Tibial artery (tissue), 4 donors: Measurements from ENCODE around the gene ISG15.
A peak's percentile ranks its signal among the peaks of the same experiment; 100 is the strongest.

Experiments
- DNase-seq, 2 donors: peaks; one replicate each; pipeline ENCODE4 v3.0.0-alpha.2; 2019
- H3K27ac ChIP-seq, 2 donors: fragments of 200-600 bp; sonication (generic) in 1 of 2; 1 replicate in 1 of 2; 2 replicates in 1 of 2; pipeline ENCODE4 v1.5.1; 2018 to 2019; ENCODE audit warnings: mild to moderate bottlenecking in 1 of 2
- H3K27me3 ChIP-seq, 2 donors: fragments of 200-600 bp; sonication (generic) in 1 of 2; one replicate each; pipeline versions ENCODE4 v1.5.1 to v1.6.0; 2016 to 2019
- H3K36me3 ChIP-seq, 3 donors: fragments of 200-600 bp; sonication (generic) in 2 of 3; one replicate each; pipeline ENCODE4 v1.5.1; 2016 to 2019; ENCODE audit warnings: mild to moderate bottlenecking in 2 of 3
- H3K4me1 ChIP-seq, 4 donors: fragments of 200-600 bp; sonication (generic) in 2 of 4; 1 replicate in 3 of 4; 2 replicates in 1 of 4; pipeline ENCODE4 v1.5.1; 2016 to 2019
- H3K4me3 ChIP-seq, 2 donors: fragments of 200-600 bp; sonication (generic) in 1 of 2; 1 replicate in 1 of 2; 2 replicates in 1 of 2; pipeline ENCODE4 v1.5.1; 2018 to 2019; ENCODE audit warnings: mild to moderate bottlenecking in 2 of 2
- H3K9me3 ChIP-seq, 3 donors: fragments of 200-600 bp; sonication (generic) in 1 of 3; one replicate each; pipeline ENCODE4 v1.5.1; 2016 to 2019
- intact Hi-C: fragments of 100-400 bp; cut with DNase I; formaldehyde crosslinking; loops from one replicate; pipeline ENCODE4 v1.15.0; 2023; ENCODE audit warnings: low total_unique reads
- TF ChIP-seq, protein P1 (sequence below), 2 experiments: fragments of 200-600 bp in 1 of 2; fragments of 450-650 bp in 1 of 2; IDR thresholded peaks; one replicate each; pipeline ENCODE4 v1.5.1; 2017 to 2019; ENCODE audit warnings: antibody characterized with exemption in 2 of 2, mild to moderate bottlenecking in 1 of 2, moderate library complexity in 1 of 2

Gene ISG15

DNA sequence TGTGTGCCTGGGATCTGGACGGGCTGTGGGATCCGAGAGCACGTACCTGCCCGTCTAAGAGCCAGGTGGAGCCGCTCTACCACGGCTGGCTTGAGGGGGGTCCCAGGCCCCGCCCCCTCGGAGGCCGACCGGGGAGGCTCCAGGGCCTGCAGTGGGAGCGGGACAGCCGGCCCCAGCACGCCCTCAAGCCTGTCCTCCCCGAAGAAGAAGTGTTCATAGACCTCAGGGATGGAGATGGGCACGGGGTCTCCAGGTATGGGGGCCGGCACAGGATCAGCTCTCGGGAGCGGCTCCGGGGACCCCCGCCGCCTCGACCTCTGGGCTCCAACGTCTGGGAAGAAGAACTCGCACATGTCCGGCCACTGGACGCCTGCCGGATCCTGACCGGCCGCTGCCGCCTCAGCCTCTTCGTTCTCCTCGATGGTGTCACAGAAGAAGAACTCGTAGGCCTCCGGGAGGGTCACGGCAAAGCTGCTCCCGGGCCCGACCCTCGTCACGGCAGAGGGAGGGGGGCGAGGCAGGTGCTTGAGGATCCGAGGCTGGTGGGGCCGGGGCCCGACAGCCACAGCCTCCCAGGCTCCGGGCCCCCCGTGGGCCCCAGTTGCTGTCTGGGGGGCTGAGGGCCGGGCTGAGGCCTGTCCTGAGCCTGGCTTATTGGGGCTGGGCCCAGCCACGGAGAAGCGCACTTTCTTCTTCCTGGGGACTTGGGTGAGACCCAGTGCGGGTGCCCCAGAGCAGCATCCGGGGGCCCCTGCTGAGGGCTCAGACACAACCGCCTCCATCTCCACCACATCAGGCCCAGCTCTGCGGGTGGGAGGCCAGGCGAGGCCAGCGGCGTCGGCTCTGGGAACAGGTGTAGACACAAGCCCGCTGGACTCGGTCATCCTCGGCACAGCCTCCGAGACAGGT is 34.2 kb upstream of the ISG15 start:
- no peak overlapping the region for H3K4me3 ChIP-seq
- TF ChIP-seq, protein P1, sequence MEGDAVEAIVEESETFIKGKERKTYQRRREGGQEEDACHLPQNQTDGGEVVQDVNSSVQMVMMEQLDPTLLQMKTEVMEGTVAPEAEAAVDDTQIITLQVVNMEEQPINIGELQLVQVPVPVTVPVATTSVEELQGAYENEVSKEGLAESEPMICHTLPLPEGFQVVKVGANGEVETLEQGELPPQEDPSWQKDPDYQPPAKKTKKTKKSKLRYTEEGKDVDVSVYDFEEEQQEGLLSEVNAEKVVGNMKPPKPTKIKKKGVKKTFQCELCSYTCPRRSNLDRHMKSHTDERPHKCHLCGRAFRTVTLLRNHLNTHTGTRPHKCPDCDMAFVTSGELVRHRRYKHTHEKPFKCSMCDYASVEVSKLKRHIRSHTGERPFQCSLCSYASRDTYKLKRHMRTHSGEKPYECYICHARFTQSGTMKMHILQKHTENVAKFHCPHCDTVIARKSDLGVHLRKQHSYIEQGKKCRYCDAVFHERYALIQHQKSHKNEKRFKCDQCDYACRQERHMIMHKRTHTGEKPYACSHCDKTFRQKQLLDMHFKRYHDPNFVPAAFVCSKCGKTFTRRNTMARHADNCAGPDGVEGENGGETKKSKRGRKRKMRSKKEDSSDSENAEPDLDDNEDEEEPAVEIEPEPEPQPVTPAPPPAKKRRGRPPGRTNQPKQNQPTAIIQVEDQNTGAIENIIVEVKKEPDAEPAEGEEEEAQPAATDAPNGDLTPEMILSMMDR (IDR thresholded peaks at IDR 0.05) = no peak
- intact Hi-C loops = no loop called here
- no peaks in the 10 kb centered on the region for H3K36me3 ChIP-seq
- no peak for DNase-seq
- no peak overlapping the region for H3K27ac ChIP-seq
- no peaks in the 10 kb centered on the region for H3K9me3 ChIP-seq
- H3K27me3 ChIP-seq = peaks cover 0 to 24% of the 10 kb centered on the region in 2 donors
- peaks cover 0 to 30% (median 28%) of the 10 kb centered on the region in 4 donors for H3K4me1 ChIP-seq

DNA sequence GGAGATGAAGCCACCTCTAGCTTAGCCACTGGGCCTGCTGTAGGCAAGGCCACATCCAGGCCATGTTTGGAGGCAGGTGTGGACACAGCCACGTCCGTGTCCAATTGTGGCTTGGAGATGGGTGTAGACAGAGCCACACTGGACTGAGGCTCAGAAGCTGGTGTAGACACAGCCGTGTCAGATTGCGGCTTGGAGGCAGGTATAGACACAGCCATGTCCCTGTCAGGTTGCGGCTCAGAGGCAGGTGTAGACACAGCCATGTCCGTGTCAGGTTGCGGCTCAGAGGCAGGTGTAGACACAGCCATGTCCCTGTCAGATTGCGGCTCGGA is 33.6 kb upstream of the ISG15 start:
- TF ChIP-seq, protein P1 (IDR thresholded peaks at IDR 0.05) = no peak
- H3K4me3 ChIP-seq = no peak overlapping the region
- peaks cover 0 to 17% of the 10 kb centered on the region in 2 donors for H3K27me3 ChIP-seq
- H3K4me1 ChIP-seq = peaks cover 0 to 33% (median 29%) of the 10 kb centered on the region in 4 donors
- no peaks in the 10 kb centered on the region for H3K9me3 ChIP-seq
- DNase-seq = no peak
- no peaks in the 10 kb centered on the region for H3K36me3 ChIP-seq
- intact Hi-C loops = no loop called here
- H3K27ac ChIP-seq = no peak overlapping the region

- H3K27me3 ChIP-seq = peaks cover 0 to 13% of the 10 kb centered on the region in 2 donors
- H3K4me3 ChIP-seq = no peak overlapping the region
- peaks cover 0 to 33% (median 29%) of the 10 kb centered on the region in 4 donors for H3K4me1 ChIP-seq
- TF ChIP-seq, protein P1 (IDR thresholded peaks at IDR 0.05) = no peak
- no peak overlapping the region for H3K27ac ChIP-seq
- no peaks in the 10 kb centered on the region for H3K9me3 ChIP-seq
- no peaks in the 10 kb centered on the region for H3K36me3 ChIP-seq
- no peak for DNase-seq
- intact Hi-C loops = no loop called here
Observed at GRCh38 chr1:980137-980571, 33.1 kb upstream of the ISG15 start.

DNA sequence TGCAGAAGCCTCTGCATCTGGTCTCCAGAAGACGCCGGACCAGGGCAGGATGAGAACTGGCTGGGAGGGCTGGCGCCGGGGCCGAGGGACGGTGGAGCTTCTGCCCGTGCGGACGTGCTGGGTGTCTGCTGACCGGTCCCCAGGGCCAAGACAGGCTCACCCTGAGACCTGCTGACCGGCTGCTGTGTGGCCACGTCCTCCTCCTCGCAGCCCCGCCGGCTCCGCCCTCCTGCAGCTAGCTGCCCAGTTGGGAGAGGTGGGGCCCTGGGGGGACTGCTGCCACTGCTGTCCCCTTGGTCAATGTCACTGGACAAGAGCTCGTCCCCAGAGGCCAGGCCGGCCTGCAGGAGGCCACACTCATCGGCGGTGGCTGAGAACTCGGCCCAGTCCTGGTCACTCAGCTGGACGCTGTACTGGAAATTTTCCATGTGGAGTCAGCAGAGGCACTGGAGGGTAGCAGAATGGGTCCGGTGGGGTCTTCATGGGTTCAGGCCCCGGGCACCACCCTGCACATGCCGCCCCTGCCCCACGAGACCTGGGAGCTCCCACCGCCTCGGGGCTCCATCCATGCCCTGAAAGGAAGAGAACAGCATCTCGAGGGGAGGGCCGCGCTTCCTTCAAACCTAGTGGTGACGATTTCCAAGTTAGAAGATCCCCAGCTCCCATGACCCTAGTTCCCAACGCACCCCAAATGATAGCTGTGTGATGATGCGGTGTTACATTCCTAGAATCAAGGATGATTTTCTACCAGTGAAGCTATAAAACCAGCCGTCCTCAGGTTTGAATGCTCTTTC is 32.5 kb upstream of the ISG15 start:
- H3K9me3 ChIP-seq = no peaks in the 10 kb centered on the region
- H3K4me1 ChIP-seq = peaks cover 0 to 33% (median 26%) of the 10 kb centered on the region in 4 donors
- no peak overlapping the region for H3K4me3 ChIP-seq
- TF ChIP-seq, protein P1 (IDR thresholded peaks at IDR 0.05) = no peak
- peak overlapping the region in 1 of 2 donors; percentile 57 for H3K27ac ChIP-seq
- H3K36me3 ChIP-seq = no peaks in the 10 kb centered on the region
- no peak for DNase-seq
- intact Hi-C loops = no loop called here
- peaks cover 0 to 6% of the 10 kb centered on the region in 2 donors for H3K27me3 ChIP-seq

GRCh38 chr1:981491-981954 is 31.8 kb upstream of the ISG15 start:
- peaks cover 0 to 2% of the 10 kb centered on the region in 2 donors for H3K27me3 ChIP-seq
- H3K9me3 ChIP-seq = no peaks in the 10 kb centered on the region
- no peaks in the 10 kb centered on the region for H3K36me3 ChIP-seq
- intact Hi-C loops = no loop called here
- DNase-seq = no peak
- no peak overlapping the region for H3K4me3 ChIP-seq
- TF ChIP-seq, protein P1 (IDR thresholded peaks at IDR 0.05) = no peak
- peaks cover 0 to 27% (median 19%) of the 10 kb centered on the region in 4 donors for H3K4me1 ChIP-seq
- peak overlapping the region; percentile 28 to 57 for H3K27ac ChIP-seq
